GM23248 (cell line): ENCODE measurements around the gene ST8SIA1.

ENCODE experiments used
- EZH2 ChIP-seq: fragments of 200-600 bp; sonication (generic); IDR thresholded peaks from 2 replicates; pipeline ENCODE4 v1.6.1; 2018; ENCODE audit warnings: antibody characterized with exemption, mild to moderate bottlenecking; ENCODE audit not compliant: insufficient read depth, poor library complexity, severe bottlenecking
- EZH2phosphoT487 ChIP-seq: fragments of 200-600 bp; sonication (generic); IDR thresholded peaks from 2 replicates; pipeline ENCODE4 v1.6.1; 2018; ENCODE audit warnings: antibody characterized with exemption, moderate library complexity, mild to moderate bottlenecking, low read depth; ENCODE audit not compliant: insufficient read depth

- TF ChIP-seq EZH2, result no peak
- TF ChIP-seq EZH2phosphoT487, result no peak
These were observed 70.1 kb downstream of the ST8SIA1 start for GRCh38 chr12:22264380-22264779.
